Left ventricle myocardium superior (tissue), 1 donor: ENCODE results near the gene G2E3. TPM values are rescaled to one million over a fixed set of nuclear protein-coding genes. Genes with fewer than 3 reads are reported as not detected.
"Not testable (repeated sequence)": the region's sequence is repeated elsewhere in the genome, so short reads cannot be mapped to it uniquely, and the experiment has no call there.

Experiments
- ATAC-seq: fragments of 200-7000 bp; cut with Tn5 transposase; one replicate; pipeline ENCODE4 v1.9.1; 2020; ENCODE audit warnings: mild to moderate bottlenecking, moderate library complexity
- DNase-seq: peaks from one replicate; pipeline ENCODE4 v3.0.0-alpha.2; 2020
- intact Hi-C: fragments of 100-400 bp; cut with micrococcal nuclease; formaldehyde crosslinking; loops from one replicate; pipeline ENCODE4 v1.11.0; 2022
- total RNA-seq: library from RNA; stranded (reverse); fragmentation: NEBNext Ultra II Directional; extraction: Animal tissue kit (Norgen Biotek cat#: 25700); gene quantifications from one replicate; pipeline ENCODE4 v1.2.1, GENCODE V29; 2021
- donor health status: DM: no; HTN: yes; CAD: no; lungs with severe emphysema.

Gene G2E3
- total RNA-seq, 1 donor from 2014 or later: 7.7 TPM

GRCh38 chr14:30553311-30553989 is 5.5 kb upstream of the G2E3 start:
- intact Hi-C loops: no loop called here
- DNase-seq (no peak), ATAC-seq (no peak)

- ATAC-seq: no peak
- intact Hi-C loops: no loop called here
Measured at GRCh38 chr14:30558362-30558674, 640 bp upstream of the G2E3 start.

GRCh38 chr14:30559638-30560091 is 707 bp downstream of the G2E3 start:
- ATAC-seq (peak; percentile 21), DNase-seq (no peak)
- intact Hi-C loops: no loop called here

More at GRCh38 chr14:30558362-30558674, 640 bp upstream of the G2E3 start:
- no peak for DNase-seq

GRCh38 chr14:30560581-30560980 is 1.6 kb downstream of the G2E3 start:
- DNase-seq (no peak), ATAC-seq (no peak)
- intact Hi-C loops: no loop called here

GRCh38 chr14:30564235-30564867 is 5.4 kb downstream of the G2E3 start:
- intact Hi-C loops: no loop called here
- ATAC-seq (no peak), DNase-seq (no peak)

- ATAC-seq (no peak), DNase-seq (no peak)
- intact Hi-C loops: no loop called here
Measured at GRCh38 chr14:30564868-30565248, 5.9 kb downstream of the G2E3 start.

GRCh38 chr14:30569216-30569902 is 10.4 kb downstream of the G2E3 start:
- ATAC-seq: no peak

GRCh38 chr14:30569903-30570226 is 10.9 kb downstream of the G2E3 start:
- DNase-seq (no peak), ATAC-seq (no peak)
- intact Hi-C loops: no loop called here

More at GRCh38 chr14:30569216-30569902, 10.4 kb downstream of the G2E3 start:
- DNase-seq: no peak
- intact Hi-C loops: no loop called here

GRCh38 chr14:30572237-30572636 is 13.3 kb downstream of the G2E3 start:
- intact Hi-C loops: no loop called here
- DNase-seq: no peak
- no peak for ATAC-seq

GRCh38 chr14:30572771-30573170 is 13.8 kb downstream of the G2E3 start:
- no peak for DNase-seq
- intact Hi-C loops: no loop called here
- ATAC-seq: no peak

- DNase-seq (no peak), ATAC-seq (no peak)
- intact Hi-C loops: no loop called here
Measured at GRCh38 chr14:30573226-30573814, 14.4 kb downstream of the G2E3 start.

- intact Hi-C loops: no loop called here
- DNase-seq (no peak), ATAC-seq (no peak)
Measured at GRCh38 chr14:30573966-30574365, 15.0 kb downstream of the G2E3 start.

GRCh38 chr14:30574777-30575176 is 15.8 kb downstream of the G2E3 start:
- DNase-seq, ATAC-seq, intact Hi-C loops: not testable (repeated sequence)

- DNase-seq, intact Hi-C loops, ATAC-seq: not testable (repeated sequence)
Measured at GRCh38 chr14:30576333-30576732, 17.4 kb downstream of the G2E3 start.

- DNase-seq: no peak
- ATAC-seq: no peak
- intact Hi-C loops: no loop called here
Measured at GRCh38 chr14:30580616-30581282, 21.8 kb downstream of the G2E3 start.

- DNase-seq: no peak
- ATAC-seq: no peak
- intact Hi-C loops: no loop called here
Measured at GRCh38 chr14:30581283-30581625, 22.3 kb downstream of the G2E3 start.

- intact Hi-C loops: no loop called here
- DNase-seq (no peak), ATAC-seq (no peak)
Measured at GRCh38 chr14:30582376-30582775, 23.4 kb downstream of the G2E3 start.

GRCh38 chr14:30584058-30584630 is 25.2 kb downstream of the G2E3 start:
- ATAC-seq (no peak), DNase-seq (no peak)
- intact Hi-C loops: no loop called here

- no peak for DNase-seq
- intact Hi-C loops: no loop called here
- no peak for ATAC-seq
Measured at GRCh38 chr14:30585204-30585603, 26.2 kb downstream of the G2E3 start.

- ATAC-seq (no peak), DNase-seq (no peak)
- intact Hi-C loops: no loop called here
Measured at GRCh38 chr14:30587141-30587540, 28.2 kb downstream of the G2E3 start.
